Measurements from ENCODE around the gene MCF2L. TPM values are rescaled to one million over a fixed set of nuclear protein-coding genes. Genes with fewer than 3 reads are reported as not detected.

The MCF2L gene
- total RNA-seq, 1 donor from 2014 or later = under 0.01 TPM

DNA sequence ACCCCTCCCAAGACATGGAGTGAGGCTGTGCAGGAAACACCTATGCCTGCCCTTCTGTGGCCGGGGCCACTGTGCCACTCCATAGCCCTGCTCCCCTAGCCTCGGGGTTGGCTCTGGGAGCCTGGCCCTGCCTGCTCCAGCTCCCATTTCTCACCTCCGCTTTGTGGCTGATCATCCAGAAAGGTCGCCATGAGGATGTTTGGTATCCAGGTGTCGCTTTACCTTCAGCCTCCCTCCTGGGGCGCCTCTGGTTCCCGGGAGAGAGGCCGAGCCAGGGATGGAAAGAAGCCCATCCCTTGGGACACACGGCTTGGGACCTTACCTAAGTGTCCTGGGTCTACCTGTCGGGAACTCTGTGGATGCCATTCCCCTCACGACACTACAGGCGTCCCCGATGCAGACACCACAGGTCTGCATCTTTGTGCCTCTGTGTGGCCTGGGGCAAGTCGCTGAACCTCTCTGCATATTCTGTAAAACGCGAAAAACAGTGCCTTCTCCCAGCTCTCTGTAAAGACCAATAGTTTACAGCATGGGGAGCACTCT lies 3.4 kb upstream of the MCF2L start:
- H3K4me3 ChIP-seq (ENCODE audit: low read depth, low read length) = no peak overlapping the region
- peaks cover 16% of the 10 kb centered on the region for H3K27me3 ChIP-seq (ENCODE audit: control insufficient read depth, insufficient read depth, low read length)
- H3K36me3 ChIP-seq (ENCODE audit: control insufficient read depth, insufficient read depth, low read length) = no peaks in the 10 kb centered on the region
- TF ChIP-seq, protein P1, sequence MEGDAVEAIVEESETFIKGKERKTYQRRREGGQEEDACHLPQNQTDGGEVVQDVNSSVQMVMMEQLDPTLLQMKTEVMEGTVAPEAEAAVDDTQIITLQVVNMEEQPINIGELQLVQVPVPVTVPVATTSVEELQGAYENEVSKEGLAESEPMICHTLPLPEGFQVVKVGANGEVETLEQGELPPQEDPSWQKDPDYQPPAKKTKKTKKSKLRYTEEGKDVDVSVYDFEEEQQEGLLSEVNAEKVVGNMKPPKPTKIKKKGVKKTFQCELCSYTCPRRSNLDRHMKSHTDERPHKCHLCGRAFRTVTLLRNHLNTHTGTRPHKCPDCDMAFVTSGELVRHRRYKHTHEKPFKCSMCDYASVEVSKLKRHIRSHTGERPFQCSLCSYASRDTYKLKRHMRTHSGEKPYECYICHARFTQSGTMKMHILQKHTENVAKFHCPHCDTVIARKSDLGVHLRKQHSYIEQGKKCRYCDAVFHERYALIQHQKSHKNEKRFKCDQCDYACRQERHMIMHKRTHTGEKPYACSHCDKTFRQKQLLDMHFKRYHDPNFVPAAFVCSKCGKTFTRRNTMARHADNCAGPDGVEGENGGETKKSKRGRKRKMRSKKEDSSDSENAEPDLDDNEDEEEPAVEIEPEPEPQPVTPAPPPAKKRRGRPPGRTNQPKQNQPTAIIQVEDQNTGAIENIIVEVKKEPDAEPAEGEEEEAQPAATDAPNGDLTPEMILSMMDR (IDR thresholded peaks at IDR 0.05; ENCODE audit: insufficient read depth, low read length, severe bottlenecking) = no peak
- no peak for DNase-seq (ENCODE audit: low read depth)
- no peak for FAIRE-seq

DNA sequence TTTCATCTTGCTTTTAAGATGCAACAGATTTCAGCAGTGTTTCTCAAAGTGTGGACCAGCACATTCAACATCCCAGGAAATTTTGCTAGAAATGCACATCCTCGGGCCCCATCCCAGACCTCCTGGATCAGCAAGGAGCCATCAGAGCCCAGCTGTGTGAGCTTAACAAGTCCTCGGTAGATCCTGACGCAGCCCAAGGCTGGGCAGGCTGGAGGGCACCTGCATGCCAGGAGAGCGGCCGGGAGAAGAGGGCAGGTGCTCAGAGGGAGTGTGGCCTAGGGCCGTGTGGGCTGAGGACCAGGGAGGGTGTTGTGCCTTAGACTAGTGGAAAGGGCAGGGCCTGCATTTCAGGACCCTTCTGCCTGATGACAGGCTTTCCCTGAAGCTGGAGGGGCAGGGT lies 2.2 kb upstream of the MCF2L start:
- H3K36me3 ChIP-seq (ENCODE audit: control insufficient read depth, insufficient read depth, low read length) = no peaks in the 10 kb centered on the region
- H3K27me3 ChIP-seq (ENCODE audit: control insufficient read depth, insufficient read depth, low read length) = peaks cover 19% of the 10 kb centered on the region
- no peak for DNase-seq (ENCODE audit: low read depth)
- FAIRE-seq = no peak
- no peak overlapping the region for H3K4me3 ChIP-seq (ENCODE audit: low read depth, low read length)
- TF ChIP-seq, protein P1 (IDR thresholded peaks at IDR 0.05; ENCODE audit: insufficient read depth, low read length, severe bottlenecking) = no peak

DNA sequence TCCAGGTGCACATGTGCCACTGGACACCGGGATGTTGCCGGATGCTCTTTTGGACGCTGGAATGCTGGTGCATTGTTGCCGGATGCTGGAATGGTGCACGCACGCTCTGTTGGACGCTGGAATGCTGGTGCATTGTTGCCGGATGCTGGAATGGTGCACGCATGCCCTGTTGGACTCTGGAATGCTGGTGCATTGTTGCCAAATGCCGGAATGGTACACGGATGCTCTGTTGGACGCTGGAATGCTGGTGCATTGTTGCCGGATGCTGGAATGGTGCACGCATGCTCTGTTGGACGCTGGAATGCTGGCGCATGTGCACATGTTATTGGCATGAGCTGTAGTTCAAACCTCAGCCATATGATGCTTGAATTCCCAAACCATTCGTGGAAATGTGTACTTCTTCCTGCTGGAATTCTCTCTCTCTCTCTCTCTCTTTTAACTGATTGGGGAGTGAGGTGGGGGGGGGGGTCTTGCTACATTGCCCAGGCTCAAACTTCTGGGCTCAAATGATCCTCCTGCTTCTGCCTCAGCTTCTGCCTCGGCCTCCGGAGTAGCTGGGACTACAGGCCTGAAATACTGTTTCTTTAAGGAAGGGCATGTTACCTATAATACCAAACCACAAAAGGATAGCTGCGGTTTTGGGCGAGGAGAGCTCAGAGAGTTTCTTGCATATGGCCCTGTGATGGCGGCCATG lies 1.2 kb upstream of the MCF2L start:
- TF ChIP-seq, protein P1 (IDR thresholded peaks at IDR 0.05; ENCODE audit: insufficient read depth, low read length, severe bottlenecking) = no peak
- Histone ChIP-seq H3K27me3 (ENCODE audit: control insufficient read depth, insufficient read depth, low read length) (peaks cover 19% of the 10 kb centered on the region), H3K4me3 (ENCODE audit: low read depth, low read length) (no peak overlapping the region), H3K36me3 (ENCODE audit: control insufficient read depth, insufficient read depth, low read length) (no peaks in the 10 kb centered on the region)
- no peak for DNase-seq (ENCODE audit: low read depth)
- FAIRE-seq = no peak

DNA sequence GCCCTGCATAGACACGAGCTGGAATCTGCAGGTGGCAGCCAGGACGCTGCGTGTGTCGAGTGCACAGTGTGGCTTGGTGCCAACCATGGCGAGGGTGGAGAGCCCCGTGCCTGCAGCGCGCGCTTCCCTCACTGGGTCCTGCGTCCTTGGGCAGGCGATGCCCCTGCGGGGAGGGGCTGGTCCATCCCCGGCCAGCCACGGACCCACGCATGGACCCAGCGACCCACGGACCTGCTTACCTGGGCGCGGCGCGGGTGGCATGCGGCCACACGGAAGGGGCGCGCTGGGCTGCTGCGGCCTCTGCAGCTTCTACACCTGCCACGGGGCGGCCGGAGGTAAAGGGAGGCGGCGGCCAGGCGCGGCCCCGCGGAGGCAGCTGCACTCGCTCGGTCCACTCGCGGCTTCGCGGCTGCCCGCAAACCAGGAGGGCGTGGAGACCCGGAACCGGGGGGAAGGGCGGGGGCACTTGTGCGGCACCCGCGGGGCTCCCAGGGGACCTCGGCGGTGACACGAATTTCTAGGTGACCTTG lies 569 bp upstream of the MCF2L start:
- Histone ChIP-seq H3K4me3 (ENCODE audit: low read depth, low read length) (no peak overlapping the region), H3K36me3 (ENCODE audit: control insufficient read depth, insufficient read depth, low read length) (no peaks in the 10 kb centered on the region), H3K27me3 (ENCODE audit: control insufficient read depth, insufficient read depth, low read length) (peaks cover 19% of the 10 kb centered on the region)
- no peak for FAIRE-seq
- TF ChIP-seq, protein P1 (IDR thresholded peaks at IDR 0.05; ENCODE audit: insufficient read depth, low read length, severe bottlenecking) = peak; percentile 5
- DNase-seq (ENCODE audit: low read depth) = no peak

DNA sequence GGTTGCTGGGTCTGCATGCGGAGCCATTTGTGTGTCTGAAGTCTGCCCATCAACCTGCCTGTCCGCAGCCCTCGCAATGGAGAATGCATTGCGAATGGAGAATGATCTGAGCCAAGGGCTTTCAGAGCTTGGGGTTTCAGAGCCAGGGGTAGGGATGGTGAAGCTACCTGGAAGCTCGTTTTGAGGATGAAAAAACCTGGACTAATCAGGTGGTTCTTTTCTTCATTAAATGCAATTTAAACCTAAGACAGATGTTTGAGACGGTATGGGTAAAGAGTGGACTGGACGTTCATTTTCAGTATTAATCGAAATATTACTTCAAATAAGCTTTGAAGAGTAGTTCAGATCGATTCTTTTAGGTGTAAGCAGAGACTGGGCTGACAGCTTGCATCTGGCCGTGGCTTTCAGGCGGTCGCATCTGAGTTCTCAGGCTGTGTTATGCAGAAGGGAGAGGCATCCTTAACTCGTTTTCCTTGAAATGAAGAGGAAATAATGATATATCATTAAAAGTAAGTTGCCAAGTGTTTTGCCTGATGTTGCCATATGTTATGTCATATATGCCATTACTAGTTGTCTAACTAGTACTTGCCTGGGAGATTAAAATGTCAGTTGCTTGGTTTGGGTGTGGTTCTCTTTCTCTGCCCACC lies 801 bp downstream of the MCF2L start:
- DNase-seq (ENCODE audit: low read depth) = no peak
- TF ChIP-seq, protein P1 (IDR thresholded peaks at IDR 0.05; ENCODE audit: insufficient read depth, low read length, severe bottlenecking) = no peak
- Histone ChIP-seq H3K4me3 (ENCODE audit: low read depth, low read length) (no peak overlapping the region), H3K27me3 (ENCODE audit: control insufficient read depth, insufficient read depth, low read length) (peaks cover 19% of the 10 kb centered on the region), H3K36me3 (ENCODE audit: control insufficient read depth, insufficient read depth, low read length) (no peaks in the 10 kb centered on the region)
- FAIRE-seq = no peak
